ENCODE results near the gene ASAP3.

The ASAP3 gene

DNA sequence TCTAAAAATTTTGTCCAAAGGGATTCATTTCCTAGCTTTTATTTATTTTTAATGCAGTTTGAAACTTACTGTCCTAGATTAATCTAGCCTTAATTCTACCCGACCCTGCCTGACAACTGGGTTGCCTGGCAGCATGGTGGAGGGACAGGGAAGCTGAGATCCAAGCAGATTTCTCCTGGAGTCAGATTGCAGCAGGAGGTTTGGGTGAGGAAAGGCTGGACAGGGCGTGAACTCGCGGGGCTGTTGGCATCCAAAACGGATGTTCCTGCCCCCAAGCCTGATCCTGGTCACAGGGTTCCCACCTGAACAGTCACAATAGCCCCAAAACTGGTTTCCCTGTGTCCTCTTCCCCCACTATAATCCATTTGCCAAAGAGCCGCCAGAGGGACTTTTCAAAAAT lies 82.7 kb downstream of the ASAP3 start:
- H3K23ac ChIP-seq (ENCODE audit: low read depth, low read length, poor library complexity) = no peak overlapping the region
- no peaks in the 10 kb centered on the region for H3K9me3 ChIP-seq (replicated peaks in 1 of 2; ENCODE audit: control insufficient read depth in 2 of 2, insufficient read depth in 1 of 2, low read depth in 1 of 2, low read length in 2 of 2)
- no peak overlapping the region for H4K8ac ChIP-seq (ENCODE audit: low read depth, low read length)
- peaks cover 6 to 8% of the 10 kb centered on the region in 2 donors for H3K4me1 ChIP-seq (ENCODE audit: control insufficient read depth in 2 of 2, insufficient read depth in 1 of 2, low read depth in 1 of 2, low read length in 2 of 2)
- H3K14ac ChIP-seq (ENCODE audit: low read length) = no peak overlapping the region
- WGBS, 2 donors (ENCODE audit: extremely low coverage in 2 of 2, insufficient read length in 2 of 2, insufficient replicate concordance in 1 of 2) = no CpG with 5 or more reads among the region's 6 CpGs
- no peak overlapping the region for H2BK120ac ChIP-seq (ENCODE audit: low read depth, low read length)
- DNase-seq (ENCODE audit: low spot score) = no peak
- no peak overlapping the region for H3K27ac ChIP-seq (replicated peaks; ENCODE audit: low read length)
- H3K4me2 ChIP-seq (ENCODE audit: insufficient read depth, low read length, poor library complexity, severe bottlenecking) = no peak overlapping the region
- H3K9ac ChIP-seq (ENCODE audit: low read depth, low read length, poor library complexity) = no peak overlapping the region
- no peak overlapping the region for H3K18ac ChIP-seq (ENCODE audit: low read length)
- no peak overlapping the region for H2BK5ac ChIP-seq (ENCODE audit: low read length)
- no peak overlapping the region for H3K4me3 ChIP-seq (ENCODE audit: low read length in 2 of 2)
- H2BK15ac ChIP-seq (ENCODE audit: low read length) = peak overlapping the region; percentile 75
- H3K4ac ChIP-seq (ENCODE audit: low read length) = no peak overlapping the region
- H3K79me1 ChIP-seq (ENCODE audit: low read depth, low read length) = no peaks in the 10 kb centered on the region
- H3K36me3 ChIP-seq (replicated peaks in 1 of 2; ENCODE audit: control insufficient read depth in 2 of 2, insufficient read depth in 2 of 2, low read length in 2 of 2) = no peaks in the 10 kb centered on the region
- no peak overlapping the region for H2AK5ac ChIP-seq (ENCODE audit: low read depth, low read length)
- H2AFZ ChIP-seq (ENCODE audit: low read length) = no peak overlapping the region
- H3K27me3 ChIP-seq (ENCODE audit: control insufficient read depth in 3 of 3, insufficient read depth in 3 of 3, low read depth in 1 of 3, low read length in 3 of 3) = peaks cover 0 to 2% (median 0%) of the 10 kb centered on the region in 3 experiments
- no peak overlapping the region for H2BK12ac ChIP-seq (ENCODE audit: low read length)
- no peak overlapping the region for H4K91ac ChIP-seq (ENCODE audit: low read depth, low read length, poor library complexity)

DNA sequence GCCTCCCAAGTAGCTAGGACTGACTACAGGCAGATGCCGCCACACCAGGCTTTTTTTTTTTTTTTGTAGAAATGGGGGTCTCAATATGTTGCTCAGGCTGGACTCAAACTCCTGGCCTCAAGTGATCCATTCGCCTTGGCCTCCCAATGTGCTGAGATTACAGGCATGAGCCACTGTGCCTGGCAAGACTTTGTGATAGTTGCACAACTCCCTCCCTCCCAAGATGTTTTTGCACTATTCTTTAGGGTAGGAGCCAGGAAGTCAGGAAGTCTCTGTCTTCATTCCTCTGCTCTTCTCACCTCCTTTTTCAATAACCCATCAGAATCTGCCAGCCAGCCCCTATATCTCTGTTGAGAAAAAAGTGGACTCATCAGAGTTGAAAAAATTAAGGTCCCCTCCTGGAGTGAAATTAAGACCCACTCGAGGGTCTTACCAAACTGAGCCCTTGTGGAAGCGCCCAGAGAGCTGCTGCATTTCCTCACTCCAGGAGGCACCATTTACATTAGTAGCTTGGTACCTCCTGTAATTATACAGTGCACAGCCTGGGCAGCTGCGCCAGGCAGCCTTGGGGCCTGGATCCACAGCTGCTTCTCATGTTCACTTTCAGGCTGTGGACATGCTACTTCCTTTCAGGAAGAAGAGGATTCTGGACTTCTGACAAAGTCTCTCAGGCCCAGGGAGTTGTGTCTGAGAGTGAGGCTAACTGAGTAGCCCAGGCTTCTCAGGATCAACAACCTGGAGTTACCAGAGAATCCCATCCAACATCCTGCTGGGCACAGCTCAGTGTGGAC lies 83.5 kb downstream of the ASAP3 start:
- Histone ChIP-seq H4K8ac (ENCODE audit: low read depth, low read length) (no peak overlapping the region), H3K14ac (ENCODE audit: low read length) (no peak overlapping the region), H3K79me1 (ENCODE audit: low read depth, low read length) (no peaks in the 10 kb centered on the region), H2BK15ac (ENCODE audit: low read length) (no peak overlapping the region), H3K27ac (replicated peaks; ENCODE audit: low read length) (no peak overlapping the region), H2BK120ac (ENCODE audit: low read depth, low read length) (no peak overlapping the region), H2AFZ (ENCODE audit: low read length) (no peak overlapping the region), H3K23ac (ENCODE audit: low read depth, low read length, poor library complexity) (no peak overlapping the region), H3K4me2 (ENCODE audit: insufficient read depth, low read length, poor library complexity, severe bottlenecking) (no peak overlapping the region), H3K4me3 (ENCODE audit: low read length in 2 of 2) (no peak overlapping the region), H3K9ac (ENCODE audit: low read depth, low read length, poor library complexity) (no peak overlapping the region), H3K4me1 (ENCODE audit: control insufficient read depth in 2 of 2, insufficient read depth in 1 of 2, low read depth in 1 of 2, low read length in 2 of 2) (peaks cover 6 to 8% of the 10 kb centered on the region in 2 donors), H3K27me3 (ENCODE audit: control insufficient read depth in 3 of 3, insufficient read depth in 3 of 3, low read depth in 1 of 3, low read length in 3 of 3) (peaks cover 0 to 2% (median 0%) of the 10 kb centered on the region in 3 experiments), H4K91ac (ENCODE audit: low read depth, low read length, poor library complexity) (no peak overlapping the region), H3K36me3 (replicated peaks in 1 of 2; ENCODE audit: control insufficient read depth in 2 of 2, insufficient read depth in 2 of 2, low read length in 2 of 2) (no peaks in the 10 kb centered on the region), H2BK5ac (ENCODE audit: low read length) (no peak overlapping the region), H2BK12ac (ENCODE audit: low read length) (no peak overlapping the region), H3K18ac (ENCODE audit: low read length) (no peak overlapping the region), H3K9me3 (replicated peaks in 1 of 2; ENCODE audit: control insufficient read depth in 2 of 2, insufficient read depth in 1 of 2, low read depth in 1 of 2, low read length in 2 of 2) (no peaks in the 10 kb centered on the region), H3K4ac (ENCODE audit: low read length) (no peak overlapping the region), H2AK5ac (ENCODE audit: low read depth, low read length) (peak overlapping the region; percentile 10)
- DNase-seq (ENCODE audit: low spot score) = no peak
- WGBS, 2 donors (ENCODE audit: extremely low coverage in 2 of 2, insufficient read length in 2 of 2, insufficient replicate concordance in 1 of 2) = no CpG with 5 or more reads among the region's 5 CpGs

DNA sequence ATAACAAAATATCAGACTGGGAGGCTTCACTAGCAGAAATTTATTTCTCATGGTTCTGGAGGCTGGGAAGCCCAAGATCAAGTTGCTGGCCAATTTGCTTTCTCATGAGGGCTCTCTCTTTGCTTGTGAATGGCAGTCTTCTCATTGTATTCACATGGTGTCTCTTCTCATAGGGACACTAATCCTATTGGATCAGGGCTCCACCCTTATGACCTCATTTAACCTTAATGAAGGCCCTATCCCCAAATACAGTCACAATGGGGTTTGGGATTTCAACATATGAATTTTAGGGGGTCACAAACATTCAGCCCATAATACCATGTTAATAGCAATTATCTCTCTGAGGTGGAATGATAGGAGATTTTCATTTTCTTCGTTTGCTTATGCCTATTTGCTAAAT lies 84.8 kb downstream of the ASAP3 start:
- H3K27ac ChIP-seq (replicated peaks; ENCODE audit: low read length) = no peak overlapping the region
- H2BK12ac ChIP-seq (ENCODE audit: low read length) = no peak overlapping the region
- H2BK120ac ChIP-seq (ENCODE audit: low read depth, low read length) = no peak overlapping the region
- H4K8ac ChIP-seq (ENCODE audit: low read depth, low read length) = no peak overlapping the region
- H3K27me3 ChIP-seq (ENCODE audit: control insufficient read depth in 3 of 3, insufficient read depth in 3 of 3, low read depth in 1 of 3, low read length in 3 of 3) = peaks cover 0 to 2% (median 0%) of the 10 kb centered on the region in 3 experiments
- no peak overlapping the region for H3K9ac ChIP-seq (ENCODE audit: low read depth, low read length, poor library complexity)
- H3K4me2 ChIP-seq (ENCODE audit: insufficient read depth, low read length, poor library complexity, severe bottlenecking) = no peak overlapping the region
- no peak overlapping the region for H2AK5ac ChIP-seq (ENCODE audit: low read depth, low read length)
- H3K4me1 ChIP-seq (ENCODE audit: control insufficient read depth in 2 of 2, insufficient read depth in 1 of 2, low read depth in 1 of 2, low read length in 2 of 2) = peaks cover 12 to 18% of the 10 kb centered on the region in 2 donors
- no peak overlapping the region for H4K91ac ChIP-seq (ENCODE audit: low read depth, low read length, poor library complexity)
- no peak overlapping the region for H3K14ac ChIP-seq (ENCODE audit: low read length)
- H3K79me1 ChIP-seq (ENCODE audit: low read depth, low read length) = no peaks in the 10 kb centered on the region
- no peaks in the 10 kb centered on the region for H3K36me3 ChIP-seq (replicated peaks in 1 of 2; ENCODE audit: control insufficient read depth in 2 of 2, insufficient read depth in 2 of 2, low read length in 2 of 2)
- H2AFZ ChIP-seq (ENCODE audit: low read length) = no peak overlapping the region
- H3K4me3 ChIP-seq (ENCODE audit: low read length in 2 of 2) = no peak overlapping the region
- H2BK15ac ChIP-seq (ENCODE audit: low read length) = no peak overlapping the region
- H2BK5ac ChIP-seq (ENCODE audit: low read length) = no peak overlapping the region
- no peak for DNase-seq (ENCODE audit: low spot score)
- no peak overlapping the region for H3K23ac ChIP-seq (ENCODE audit: low read depth, low read length, poor library complexity)
- peaks cover 0 to under 1% of the 10 kb centered on the region in 2 donors for H3K9me3 ChIP-seq (replicated peaks in 1 of 2; ENCODE audit: control insufficient read depth in 2 of 2, insufficient read depth in 1 of 2, low read depth in 1 of 2, low read length in 2 of 2)
- WGBS, 2 donors (ENCODE audit: extremely low coverage in 2 of 2, insufficient read length in 2 of 2, insufficient replicate concordance in 1 of 2) = no CpG with 5 or more reads among the region's 1 CpG
- no peak overlapping the region for H3K4ac ChIP-seq (ENCODE audit: low read length)
- H3K18ac ChIP-seq (ENCODE audit: low read length) = no peak overlapping the region

GRCh38 chr1:23397908-23398307 lies 86.1 kb downstream of the ASAP3 start:
- Histone ChIP-seq H3K9me3 (replicated peaks in 1 of 2; ENCODE audit: control insufficient read depth in 2 of 2, insufficient read depth in 1 of 2, low read depth in 1 of 2, low read length in 2 of 2) (peaks cover 0 to 13% of the 10 kb centered on the region in 2 donors), H3K79me1 (ENCODE audit: low read depth, low read length) (no peaks in the 10 kb centered on the region), H2AK5ac (ENCODE audit: low read depth, low read length) (peak overlapping the region; percentile 91), H4K91ac (ENCODE audit: low read depth, low read length, poor library complexity) (no peak overlapping the region), H3K9ac (ENCODE audit: low read depth, low read length, poor library complexity) (no peak overlapping the region), H2BK5ac (ENCODE audit: low read length) (no peak overlapping the region), H2BK12ac (ENCODE audit: low read length) (no peak overlapping the region), H2AFZ (ENCODE audit: low read length) (no peak overlapping the region), H3K14ac (ENCODE audit: low read length) (no peak overlapping the region), H3K18ac (ENCODE audit: low read length) (no peak overlapping the region), H3K23ac (ENCODE audit: low read depth, low read length, poor library complexity) (no peak overlapping the region), H3K4me1 (ENCODE audit: control insufficient read depth in 2 of 2, insufficient read depth in 1 of 2, low read depth in 1 of 2, low read length in 2 of 2) (peaks cover 6 to 12% of the 10 kb centered on the region in 2 donors), H3K4ac (ENCODE audit: low read length) (no peak overlapping the region), H3K27ac (replicated peaks; ENCODE audit: low read length) (no peak overlapping the region), H3K4me2 (ENCODE audit: insufficient read depth, low read length, poor library complexity, severe bottlenecking) (no peak overlapping the region), H3K27me3 (ENCODE audit: control insufficient read depth in 3 of 3, insufficient read depth in 3 of 3, low read depth in 1 of 3, low read length in 3 of 3) (peaks cover 0 to 2% (median 0%) of the 10 kb centered on the region in 3 experiments), H4K8ac (ENCODE audit: low read depth, low read length) (no peak overlapping the region), H2BK15ac (ENCODE audit: low read length) (no peak overlapping the region), H2BK120ac (ENCODE audit: low read depth, low read length) (no peak overlapping the region), H3K36me3 (replicated peaks in 1 of 2; ENCODE audit: control insufficient read depth in 2 of 2, insufficient read depth in 2 of 2, low read length in 2 of 2) (no peaks in the 10 kb centered on the region), H3K4me3 (ENCODE audit: low read length in 2 of 2) (no peak overlapping the region)
- DNase-seq (ENCODE audit: low spot score) = no peak
- no CpG with 5 or more reads among the region's 7 CpGs for WGBS, 2 donors (ENCODE audit: extremely low coverage in 2 of 2, insufficient read length in 2 of 2, insufficient replicate concordance in 1 of 2)
